ENCODE measurements around the gene QARS1. TPM values are rescaled to one million over a fixed set of nuclear protein-coding genes. Genes with fewer than 3 reads are reported as not detected.

The QARS1 gene
- total RNA-seq, 2 experiments from 2014 or later = 265 to 281 TPM

DNA sequence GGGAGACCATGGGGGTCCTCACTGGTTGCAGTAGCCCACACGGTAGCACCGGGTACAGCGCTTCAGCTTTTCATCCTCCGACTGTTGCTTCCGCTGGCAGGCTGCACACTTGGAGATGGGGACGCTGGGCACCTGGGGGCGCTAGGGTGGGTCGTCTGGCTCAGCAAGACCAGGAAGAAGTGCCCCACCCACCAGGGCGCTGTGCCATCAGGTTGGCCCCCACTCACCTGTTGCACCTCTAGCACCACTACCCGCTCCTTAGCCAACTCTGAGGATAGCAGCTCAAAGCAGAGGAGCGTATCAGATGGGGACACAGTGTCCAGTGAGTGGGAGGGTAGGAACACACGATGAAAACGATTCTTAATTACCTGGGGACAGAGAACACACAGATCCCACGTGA lies 7.7 kb upstream of the QARS1 start:
- H3K27ac Mint-ChIP-seq = no peak overlapping the region
- no peaks in the 10 kb centered on the region for H3K4me1 Mint-ChIP-seq (ENCODE audit: low read depth)
- peaks cover 21% of the 10 kb centered on the region for H3K36me3 Mint-ChIP-seq (ENCODE audit: low read depth)
- no peak for DNase-seq
- no peak overlapping the region for H3K4me3 Mint-ChIP-seq
- intact Hi-C loops (cut with micrococcal nuclease) = no loop called here
- CTCF ChIA-PET = no interaction called here
- no peaks in the 10 kb centered on the region for H3K27me3 Mint-ChIP-seq (ENCODE audit: low read depth)
- no peaks in the 10 kb centered on the region for H3K9me3 Mint-ChIP-seq

DNA sequence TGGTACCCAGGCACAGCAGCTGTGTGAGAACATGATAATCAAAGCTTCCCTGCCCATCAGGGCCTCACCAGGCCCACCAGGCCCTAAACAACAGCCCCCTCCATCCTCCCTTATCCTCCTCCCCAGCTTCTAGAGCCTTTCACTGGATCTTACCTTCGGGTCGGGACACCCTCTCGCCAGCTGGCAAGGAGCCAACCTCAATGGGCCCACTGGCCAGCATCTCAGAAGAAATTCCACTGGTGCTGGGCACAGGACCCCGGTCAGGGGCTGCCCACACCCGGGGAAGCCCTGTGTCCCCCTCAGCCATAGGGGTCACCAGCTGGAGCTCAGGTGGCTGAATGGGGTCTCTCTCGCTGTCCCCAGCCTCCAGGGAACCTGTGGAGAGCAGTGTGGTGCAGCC lies 6.8 kb upstream of the QARS1 start:
- no peak overlapping the region for H3K4me3 Mint-ChIP-seq

GRCh38 chr3:49110780-49111179 lies 6.2 kb upstream of the QARS1 start:
- DNase-seq = no peak
- H3K9me3 Mint-ChIP-seq = no peaks in the 10 kb centered on the region
- CTCF ChIA-PET = interaction anchor here (1.0 to 1.1 kb wide), 2 partner anchors 9 to 16 kb away, joined by 3 to 4 read pairs; no protein-coding TSS in a partner anchor
- intact Hi-C loops (cut with micrococcal nuclease) = no loop called here
- H3K4me3 Mint-ChIP-seq = no peak overlapping the region
- no peaks in the 10 kb centered on the region for H3K27me3 Mint-ChIP-seq (ENCODE audit: low read depth)
- H3K27ac Mint-ChIP-seq = no peak overlapping the region
- H3K36me3 Mint-ChIP-seq (ENCODE audit: low read depth) = peaks cover 13% of the 10 kb centered on the region
- H3K4me1 Mint-ChIP-seq (ENCODE audit: low read depth) = peaks cover 1% of the 10 kb centered on the region

More for the DNA sequence above, 6.8 kb upstream of the QARS1 start:
- no peaks in the 10 kb centered on the region for H3K27me3 Mint-ChIP-seq (ENCODE audit: low read depth)
- H3K4me1 Mint-ChIP-seq (ENCODE audit: low read depth) = no peaks in the 10 kb centered on the region
- H3K27ac Mint-ChIP-seq = no peak overlapping the region
- no peak for DNase-seq
- intact Hi-C loops (cut with micrococcal nuclease) = no loop called here
- peaks cover 18% of the 10 kb centered on the region for H3K36me3 Mint-ChIP-seq (ENCODE audit: low read depth)
- CTCF ChIA-PET = interaction anchor here (1.1 kb wide), 1 partner anchor 16 kb away, joined by 4 read pairs; no protein-coding TSS in a partner anchor
- no peaks in the 10 kb centered on the region for H3K9me3 Mint-ChIP-seq

- H3K9me3 Mint-ChIP-seq = no peaks in the 10 kb centered on the region
- peaks cover 17% of the 10 kb centered on the region for H3K4me1 Mint-ChIP-seq (ENCODE audit: low read depth)
- CTCF ChIA-PET = interaction anchor here (0.5 to 1.5 kb wide), 2 partner anchors 49 to 369 kb away, joined by 3 read pairs; no protein-coding TSS in a partner anchor
- H3K27me3 Mint-ChIP-seq (ENCODE audit: low read depth) = no peaks in the 10 kb centered on the region
- no peak overlapping the region for H3K4me3 Mint-ChIP-seq
- no peak for DNase-seq
- H3K27ac Mint-ChIP-seq = no peak overlapping the region
- peaks cover 5% of the 10 kb centered on the region for H3K36me3 Mint-ChIP-seq (ENCODE audit: low read depth)
- intact Hi-C loops (cut with micrococcal nuclease) = no loop called here
Observed at GRCh38 chr3:49108346-49108745, 3.8 kb upstream of the QARS1 start.

DNA sequence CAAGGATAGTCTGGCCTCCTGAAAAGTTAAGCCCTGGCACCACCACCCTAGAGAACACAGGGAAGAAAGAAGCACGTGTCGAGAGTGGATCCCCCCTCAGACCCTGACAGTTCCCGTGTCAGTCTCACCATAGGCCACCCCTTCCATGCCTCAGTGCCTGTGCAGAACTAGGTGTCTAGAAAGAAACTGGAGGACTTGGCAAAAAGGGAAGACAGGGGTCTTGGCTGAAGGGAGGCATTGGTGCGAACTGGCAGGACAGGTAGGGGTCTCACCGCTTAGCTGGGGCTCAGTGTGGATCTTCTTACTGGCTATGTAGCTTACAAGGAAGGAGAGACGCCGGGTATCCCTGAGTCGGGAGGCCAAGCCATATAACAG lies 518 bp downstream of the QARS1 start:
- Mint-ChIP-seq H3K9me3 (no peaks in the 10 kb centered on the region), H3K4me3 (peak overlapping the region; percentile 97), H3K27me3 (ENCODE audit: low read depth) (no peaks in the 10 kb centered on the region), H3K27ac (peak overlapping the region; percentile 85), H3K4me1 (ENCODE audit: low read depth) (peaks cover 26% of the 10 kb centered on the region), H3K36me3 (ENCODE audit: low read depth) (peaks cover 19% of the 10 kb centered on the region)
- intact Hi-C loops (cut with micrococcal nuclease) = loop anchor here (1.0 kb wide), 2 partner anchors 10 to 16 kb away; partner anchors contain the start of genes QRICH1 and USP19
- DNase-seq = no peak
- CTCF ChIA-PET = interaction anchor here (1.9 to 2.9 kb wide), 2 partner anchors 9 to 82 kb away, joined by 5 to 12 read pairs; partner anchors contain the start of genes NDUFAF3 and QRICH1

DNA sequence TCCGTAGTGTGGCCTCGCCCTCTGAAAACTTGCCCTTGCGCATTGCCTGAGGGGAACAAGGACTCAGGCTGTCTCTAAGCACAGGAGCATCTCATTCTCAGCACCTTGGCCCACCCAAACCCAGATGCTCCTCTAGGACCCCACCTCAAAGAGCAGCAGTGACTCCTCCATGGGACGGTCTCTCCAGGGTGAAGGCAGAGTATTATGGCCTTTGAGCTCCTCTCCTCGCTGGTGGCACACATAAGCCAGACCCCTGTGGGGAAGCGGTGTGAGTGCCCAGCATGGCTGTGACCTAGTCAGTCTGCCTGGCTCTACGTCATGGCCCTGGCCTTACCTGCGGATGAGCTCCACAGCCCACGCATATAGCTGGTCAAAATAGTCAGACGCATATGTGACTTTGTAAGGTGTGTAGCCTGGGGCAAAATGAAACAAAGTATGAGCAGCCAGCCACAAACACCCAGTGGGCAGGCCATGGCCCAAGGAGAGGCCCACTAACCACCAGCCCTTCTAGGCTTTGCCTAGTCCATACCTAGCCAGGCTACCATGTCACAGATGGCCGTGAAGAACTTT lies 4.4 kb downstream of the QARS1 start:
- no peak overlapping the region for H3K4me3 Mint-ChIP-seq
- no peaks in the 10 kb centered on the region for H3K9me3 Mint-ChIP-seq
- peaks cover 23% of the 10 kb centered on the region for H3K4me1 Mint-ChIP-seq (ENCODE audit: low read depth)
- CTCF ChIA-PET = no interaction called here
- peaks cover 19% of the 10 kb centered on the region for H3K36me3 Mint-ChIP-seq (ENCODE audit: low read depth)
- intact Hi-C loops (cut with micrococcal nuclease) = no loop called here
- H3K27me3 Mint-ChIP-seq (ENCODE audit: low read depth) = no peaks in the 10 kb centered on the region
- no peak for DNase-seq
- H3K27ac Mint-ChIP-seq = no peak overlapping the region

- Mint-ChIP-seq H3K27me3 (ENCODE audit: low read depth) (no peaks in the 10 kb centered on the region), H3K9me3 (no peaks in the 10 kb centered on the region), H3K27ac (no peak overlapping the region), H3K4me1 (ENCODE audit: low read depth) (peaks cover 23% of the 10 kb centered on the region), H3K36me3 (ENCODE audit: low read depth) (peaks cover 19% of the 10 kb centered on the region), H3K4me3 (no peak overlapping the region)
- intact Hi-C loops (cut with micrococcal nuclease) = no loop called here
- CTCF ChIA-PET = no interaction called here
- DNase-seq = no peak
Observed at GRCh38 chr3:49098910-49099630, 5.5 kb downstream of the QARS1 start.

DNA sequence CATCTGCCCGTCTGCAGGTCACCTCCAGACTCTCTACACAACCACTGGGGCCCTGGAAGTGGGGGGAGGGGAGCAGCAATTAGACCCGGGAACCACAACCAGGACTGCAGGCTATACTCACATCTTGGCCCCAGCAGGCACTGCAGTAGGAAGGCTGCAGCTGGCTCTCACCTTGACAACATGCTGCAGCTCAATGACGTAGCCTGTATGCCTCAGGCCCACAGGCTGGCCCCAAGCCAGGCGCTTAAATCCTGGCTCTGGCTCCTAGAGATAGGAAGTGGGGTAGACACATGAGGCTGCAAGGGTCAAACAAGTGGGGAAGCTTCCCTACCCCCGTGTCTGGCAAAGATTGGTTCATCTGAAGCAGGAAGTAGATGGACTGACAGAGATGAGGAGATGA lies 6.1 kb downstream of the QARS1 start:
- H3K36me3 Mint-ChIP-seq (ENCODE audit: low read depth) = peaks cover 17% of the 10 kb centered on the region
- no peak overlapping the region for H3K4me3 Mint-ChIP-seq
- H3K4me1 Mint-ChIP-seq (ENCODE audit: low read depth) = peaks cover 16% of the 10 kb centered on the region
- H3K27ac Mint-ChIP-seq = no peak overlapping the region
- no peak for DNase-seq
- intact Hi-C loops (cut with micrococcal nuclease) = no loop called here
- CTCF ChIA-PET = no interaction called here
- no peaks in the 10 kb centered on the region for H3K27me3 Mint-ChIP-seq (ENCODE audit: low read depth)
- no peaks in the 10 kb centered on the region for H3K9me3 Mint-ChIP-seq

GRCh38 chr3:49093853-49094767 lies 10.4 kb downstream of the QARS1 start, which contains the start of gene QRICH1:
TSS of gene QRICH1 (minus strand) at chr3:49094071. CDS start at chr3:49077017, 17,054 bp downstream.
- peak within 1 kb of the TSS; percentile 94 for H3K4me3 Mint-ChIP-seq
- peaks cover 15% of the 10 kb centered on the region for H3K36me3 Mint-ChIP-seq (ENCODE audit: low read depth)
- no peaks in the 10 kb centered on the region for H3K9me3 Mint-ChIP-seq
- intact Hi-C loops (cut with micrococcal nuclease) = loop anchor here (1.0 to 5.0 kb wide), 15 partner anchors 10 to 578 kb away; partner anchors contain the start of genes APEH, ARIH2, DAG1 and IMPDH2
- peaks cover 35% of the 10 kb centered on the region for H3K4me1 Mint-ChIP-seq (ENCODE audit: low read depth)
- H3K27me3 Mint-ChIP-seq (ENCODE audit: low read depth) = no peaks in the 10 kb centered on the region
- peak within 1 kb of the TSS; percentile 94 for H3K27ac Mint-ChIP-seq
- CTCF ChIA-PET = interaction anchor here (0.5 to 5.0 kb wide), 16 partner anchors 11 to 459 kb away, joined by 3 to 19 read pairs (median 4); partner anchors contain the start of genes KLHDC8B, NDUFAF3, QARS1 and SLC26A6
- peak; percentile 99 for DNase-seq

GRCh38 chr3:49092938-49093852 lies 11.4 kb downstream of the QARS1 start:
- Mint-ChIP-seq H3K4me3 (peak overlapping the region; percentile 94), H3K36me3 (ENCODE audit: low read depth) (peaks cover 15% of the 10 kb centered on the region), H3K9me3 (no peaks in the 10 kb centered on the region), H3K27me3 (ENCODE audit: low read depth) (no peaks in the 10 kb centered on the region), H3K27ac (peak overlapping the region; percentile 89), H3K4me1 (ENCODE audit: low read depth) (peaks cover 37% of the 10 kb centered on the region)
- CTCF ChIA-PET = interaction anchor here (0.5 to 5.0 kb wide), 12 partner anchors 10 to 357 kb away, joined by 3 to 19 read pairs (median 4); partner anchors contain the start of genes KLHDC8B, NDUFAF3 and QARS1
- intact Hi-C loops (cut with micrococcal nuclease) = loop anchor here (2.0 to 5.0 kb wide), 2 partner anchors 248 to 579 kb away; partner anchors contain the start of genes APEH and USP4
- peak; percentile 85 for DNase-seq

DNA sequence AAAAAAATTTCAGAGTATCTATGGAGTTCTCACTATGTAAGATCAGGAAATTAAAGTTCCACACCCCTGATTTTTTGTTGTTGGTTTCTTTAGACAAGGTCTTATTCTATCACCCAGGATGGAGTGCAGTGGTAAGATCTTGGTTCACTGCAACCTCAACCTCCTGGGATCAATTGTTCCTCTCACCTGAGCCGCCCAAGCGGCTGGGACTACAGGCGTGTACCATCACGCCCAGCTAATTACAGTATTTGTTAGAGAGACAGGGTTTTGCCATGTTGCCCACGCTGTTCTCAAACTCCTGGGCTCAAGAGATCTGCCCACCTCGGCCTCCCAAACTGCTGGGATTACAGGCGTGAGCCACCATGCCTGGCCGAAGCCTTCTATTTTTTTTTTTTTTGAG lies 23.1 kb downstream of the QARS1 start:
- Mint-ChIP-seq H3K9me3 (no peaks in the 10 kb centered on the region), H3K27ac (no peak overlapping the region), H3K36me3 (ENCODE audit: low read depth) (peaks cover 11% of the 10 kb centered on the region), H3K27me3 (ENCODE audit: low read depth) (no peaks in the 10 kb centered on the region), H3K4me3 (no peak overlapping the region), H3K4me1 (ENCODE audit: low read depth) (peaks cover 9% of the 10 kb centered on the region)
- no peak for DNase-seq
- intact Hi-C loops (cut with micrococcal nuclease) = no loop called here
- CTCF ChIA-PET = interaction anchor here (0.7 to 1.2 kb wide), 2 partner anchors 25 to 88 kb away, joined by 3 read pairs; no protein-coding TSS in a partner anchor
